Hypothalamus (tissue), 51 donors: ENCODE measurements around the gene PTPRN2.
"Not testable (repeated sequence)": the region's sequence is repeated elsewhere in the genome, so short reads cannot be mapped to it uniquely, and the experiment has no call there.

ENCODE experiments used
- DNase-seq, 51 donors: peaks; one replicate each; lab custom pipeline; 2025; lab: John Stamatoyannopoulos, UW

Gene PTPRN2

GRCh38 chr7:157726764-157727163 is 860.9 kb downstream of the PTPRN2 start:
- no peak for DNase-seq

- DNase-seq, result not testable (repeated sequence)
Observed at GRCh38 chr7:157725312-157725711, 862.3 kb downstream of the PTPRN2 start.

DNA sequence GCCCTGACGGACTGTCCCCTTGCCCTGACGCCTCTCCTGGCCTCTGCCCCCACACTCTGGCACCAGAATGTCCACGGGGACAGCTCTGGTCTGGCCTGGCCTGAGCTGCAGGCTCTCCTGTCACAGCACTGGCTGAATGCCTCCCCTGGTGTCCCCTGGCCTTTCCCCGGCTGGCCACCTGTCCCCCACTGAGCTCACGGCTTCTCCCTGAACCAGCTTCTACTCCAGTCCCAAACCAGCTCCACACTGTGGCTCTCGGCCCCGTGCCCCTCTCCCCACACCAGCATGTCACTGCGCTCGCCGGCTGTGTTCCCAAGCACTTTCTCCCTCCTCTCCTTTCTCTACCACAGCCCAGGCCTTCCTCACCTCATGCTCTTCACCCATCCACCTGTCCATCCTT is 864.4 kb downstream of the PTPRN2 start:
- DNase-seq, result no peak

DNA sequence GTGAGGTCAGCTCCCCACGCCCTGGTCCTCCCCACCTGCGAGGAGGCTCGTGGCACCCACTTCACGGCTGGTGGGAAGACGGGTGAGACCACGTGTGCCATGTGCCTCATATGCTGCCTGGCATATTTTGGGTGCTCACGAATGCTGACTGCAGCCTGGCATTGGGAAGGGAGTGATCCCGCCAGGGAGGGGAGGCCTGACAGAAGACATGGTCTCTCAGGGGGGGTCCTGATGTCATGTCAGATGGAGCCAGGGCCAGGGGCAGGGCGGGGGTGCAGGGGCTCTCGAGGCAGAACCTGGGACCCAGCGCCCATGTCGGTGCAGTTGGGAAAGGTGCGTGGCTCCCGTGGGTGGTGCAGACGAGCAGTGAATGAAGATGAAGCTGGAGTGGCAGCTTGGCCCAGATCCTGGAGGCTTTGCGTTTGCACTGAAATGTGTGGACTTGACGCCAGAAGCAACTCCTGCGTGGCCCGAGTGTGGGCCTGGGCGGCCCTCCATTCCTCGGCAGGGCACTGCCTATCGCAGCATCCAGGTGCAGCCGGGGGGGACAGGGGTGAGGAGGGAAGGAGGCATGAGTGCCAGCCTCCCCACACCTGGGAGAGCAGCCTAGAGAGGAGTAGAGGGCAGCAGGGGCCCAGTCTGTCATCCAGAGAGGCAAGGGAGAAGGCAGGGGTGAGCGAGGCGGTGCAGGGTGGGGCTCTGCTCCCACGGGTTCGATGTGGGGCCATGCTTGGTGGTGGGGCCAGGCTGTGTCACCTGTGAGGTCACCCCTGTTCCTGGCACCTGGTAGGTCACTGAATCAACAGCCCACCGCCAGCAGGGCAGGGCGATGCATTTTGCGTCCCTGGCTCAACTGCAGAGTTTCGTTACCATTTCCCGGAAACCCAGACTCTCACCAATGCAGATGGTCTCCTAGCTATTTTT is 865.2 kb downstream of the PTPRN2 start:
- no peak for DNase-seq

DNA sequence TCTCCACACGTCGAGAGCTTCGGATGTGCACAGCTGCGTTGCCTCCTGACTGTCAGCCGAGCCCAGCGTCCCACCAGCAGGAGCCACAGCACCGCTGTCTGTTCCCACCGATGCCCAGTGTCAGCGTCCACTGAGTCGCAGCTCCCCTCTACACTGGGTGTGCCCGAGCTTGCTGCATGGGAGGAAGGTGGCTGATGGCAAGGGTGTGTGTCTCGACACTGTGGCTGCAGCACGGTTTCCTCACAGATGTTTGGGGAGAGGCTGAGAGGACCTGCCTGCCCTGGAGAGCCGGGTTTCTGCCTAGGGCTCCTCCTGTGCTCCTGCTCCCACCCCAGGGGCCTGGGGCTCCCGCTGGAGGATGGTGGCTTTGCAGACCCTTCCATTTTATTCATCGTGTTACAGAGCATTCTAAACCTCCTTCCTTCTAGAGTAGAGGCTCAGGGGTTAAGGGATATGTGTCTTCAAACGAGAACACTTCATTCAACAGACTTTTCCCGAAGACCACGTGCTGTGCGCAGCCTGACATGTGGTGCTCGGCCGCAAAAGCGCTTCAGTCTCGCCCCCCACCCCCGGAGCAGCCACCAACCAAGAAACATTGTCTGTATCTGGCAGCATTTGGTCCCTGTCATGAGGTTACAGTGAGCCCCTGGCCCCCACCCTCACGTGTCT is 866.0 kb downstream of the PTPRN2 start:
- no peak for DNase-seq

DNA sequence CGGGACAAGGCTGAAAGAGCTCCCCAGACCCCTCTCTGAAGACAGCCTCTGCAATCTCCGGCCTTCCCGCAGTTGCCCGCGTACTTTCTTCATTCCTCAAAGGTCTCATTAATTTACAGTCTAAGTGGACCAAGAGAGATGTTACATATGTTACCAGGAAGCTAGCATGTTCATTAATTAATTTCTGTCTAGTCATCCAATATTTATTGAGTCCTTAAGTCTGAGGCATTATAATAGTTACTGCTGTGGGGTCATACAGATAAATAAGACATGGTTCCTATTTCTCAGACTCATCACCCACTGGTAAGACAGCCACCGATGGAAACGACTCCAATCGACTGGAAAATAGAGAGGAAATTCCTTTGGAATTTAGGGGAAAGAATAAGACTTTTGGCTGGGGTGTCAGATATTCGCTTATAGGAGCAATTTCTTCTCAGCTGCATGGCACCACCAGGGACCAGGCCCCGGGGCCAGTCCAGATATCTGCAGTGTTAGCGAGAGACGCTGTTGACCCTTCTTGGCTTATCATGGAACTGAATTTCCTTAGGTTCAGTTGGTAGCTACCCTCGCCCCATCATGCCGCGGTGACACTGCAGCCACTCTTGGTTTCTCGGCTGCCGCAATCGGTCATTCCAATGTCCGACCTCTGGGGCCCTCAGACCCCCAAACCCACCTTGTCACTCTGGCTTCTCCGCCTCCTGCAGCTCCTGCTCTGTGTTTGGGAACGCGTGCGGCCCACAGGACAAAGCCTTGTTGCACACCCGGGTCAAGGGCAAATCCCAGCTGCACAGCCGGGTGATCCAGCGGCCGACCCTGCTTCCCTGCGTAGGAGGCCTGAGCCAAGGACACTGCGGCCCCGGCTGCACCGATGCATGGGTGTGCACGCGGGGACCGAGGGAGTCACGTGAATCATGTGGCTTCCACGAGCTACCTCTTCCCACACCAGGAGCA is 867.6 kb downstream of the PTPRN2 start:
- DNase-seq, result no peak

DNA sequence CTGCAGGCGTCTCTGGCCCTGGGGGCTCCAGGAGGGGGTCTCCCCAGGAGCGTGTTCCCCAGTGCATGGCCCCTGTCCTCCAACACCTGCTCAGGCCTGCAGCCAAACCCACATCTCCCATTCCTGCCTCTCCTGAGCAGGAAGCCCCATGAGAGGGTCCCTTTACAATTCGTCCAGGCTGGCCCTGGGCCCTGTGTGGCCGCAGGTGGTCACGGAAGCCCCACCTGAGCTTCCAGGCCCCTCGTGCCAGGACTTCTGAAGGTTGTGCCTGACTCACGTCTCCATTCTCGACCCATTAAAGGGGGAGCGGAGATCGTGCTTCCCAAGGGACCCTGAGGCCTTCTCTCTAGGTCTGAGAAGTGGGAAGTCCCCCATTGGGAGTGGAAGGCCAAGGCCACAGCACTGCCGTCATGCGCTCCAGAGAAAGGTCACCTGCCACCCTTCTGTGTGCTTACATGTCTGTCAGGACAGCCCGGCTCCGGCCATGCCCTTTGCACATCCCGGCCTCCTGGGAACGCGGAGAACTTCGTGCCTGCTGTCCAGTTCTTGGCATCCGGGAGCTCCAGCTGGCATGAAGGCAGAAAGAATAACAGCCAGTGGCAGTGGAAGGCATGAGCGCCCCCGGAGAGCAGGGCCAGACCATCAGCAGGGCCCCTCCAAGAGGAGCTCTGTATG is 868.5 kb downstream of the PTPRN2 start:
- DNase-seq, result no peak

DNA sequence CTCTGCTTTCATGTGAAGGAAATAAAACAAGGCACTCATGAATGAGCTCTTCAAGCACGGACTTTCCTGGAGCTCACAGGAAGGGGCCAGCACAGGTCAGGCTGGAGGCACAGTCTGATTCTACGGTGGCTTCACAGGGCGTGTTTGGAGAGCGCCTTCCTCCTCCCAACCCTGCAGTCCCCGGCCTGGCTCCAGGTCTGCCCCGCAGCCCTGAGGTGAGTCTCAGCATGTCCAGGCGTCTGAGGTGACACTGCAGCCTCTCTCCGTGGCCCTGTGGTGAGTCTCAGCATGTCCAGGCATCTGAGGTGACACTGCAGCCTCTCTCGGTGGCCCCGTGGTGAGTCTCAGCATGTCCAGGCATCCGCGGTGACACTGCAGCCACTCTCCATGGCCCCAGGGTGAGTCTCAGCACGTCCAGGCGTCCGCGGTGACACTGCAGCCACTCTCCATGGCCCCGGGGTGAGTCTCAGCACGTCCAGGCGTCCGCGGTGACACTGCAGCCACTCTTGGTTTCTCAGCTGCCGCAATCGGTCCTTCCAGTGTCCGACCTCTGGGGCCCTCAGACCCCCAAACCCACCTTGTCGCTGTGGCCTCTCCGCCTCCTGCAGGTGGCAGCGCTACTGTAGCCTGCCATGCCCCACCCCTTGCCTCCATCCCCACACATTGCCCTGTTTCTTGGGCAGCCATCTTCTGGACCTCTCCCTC is 869.2 kb downstream of the PTPRN2 start:
- DNase-seq, result no peak

- DNase-seq, result no peak
Observed at GRCh38 chr7:157717211-157718174, 870.1 kb downstream of the PTPRN2 start.

DNA sequence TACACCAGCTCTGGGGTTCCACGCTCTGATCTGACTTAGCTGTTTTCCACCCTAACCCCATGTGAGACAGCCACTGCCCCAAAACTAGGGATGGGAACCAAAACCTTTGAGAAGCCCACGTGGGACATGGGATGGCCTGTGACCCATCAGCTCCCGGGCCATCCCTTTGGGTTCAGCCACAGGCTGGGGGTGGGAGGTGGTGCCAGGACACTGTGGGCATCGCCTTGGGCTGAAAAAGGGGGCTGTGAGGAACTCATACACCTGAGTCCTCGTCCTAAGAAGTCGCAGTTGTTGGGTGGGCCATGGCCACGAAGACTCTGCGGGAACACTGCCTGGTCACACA is 871.7 kb downstream of the PTPRN2 start:
- DNase-seq, result no peak

DNA sequence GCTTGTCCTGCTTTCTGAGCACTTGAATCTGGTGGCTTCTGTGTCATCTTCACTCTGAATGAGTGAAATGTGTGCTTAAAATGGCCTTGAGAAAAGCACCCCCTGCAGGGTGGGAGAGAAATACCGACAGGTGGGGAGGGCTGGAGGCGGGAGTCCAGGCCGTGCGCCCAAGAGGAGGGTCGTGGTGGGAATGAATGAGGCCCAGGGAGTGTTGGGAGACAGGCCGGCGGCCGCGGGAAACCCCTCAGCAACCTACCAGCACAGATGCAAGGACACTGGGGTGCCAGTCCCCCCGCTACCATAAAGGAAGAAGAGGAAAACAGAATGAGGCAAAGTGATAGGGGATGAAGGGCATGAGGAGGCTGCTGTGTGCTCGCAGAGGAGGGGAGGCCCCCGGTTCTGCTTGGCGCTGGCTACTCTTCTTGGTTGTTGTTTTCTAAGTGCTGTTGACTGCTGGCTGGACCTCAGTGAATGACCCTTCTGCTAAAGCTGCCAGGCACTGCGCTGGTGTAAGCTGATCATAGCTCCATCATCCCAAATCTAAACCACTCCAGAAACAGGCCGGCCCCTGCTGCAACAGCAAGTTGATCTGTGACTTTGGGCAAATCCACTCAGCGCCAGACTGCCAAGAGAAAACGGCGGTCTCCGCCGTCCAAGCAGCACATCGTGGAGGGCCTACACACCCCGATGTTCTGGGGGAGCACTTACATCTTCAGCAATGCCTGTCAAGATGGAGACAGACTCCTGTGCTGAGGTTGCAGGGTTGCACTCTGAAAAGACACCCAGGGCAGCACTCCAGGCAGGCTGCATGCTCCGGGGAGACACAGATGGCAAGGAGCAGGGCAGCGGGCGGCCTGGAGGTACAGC is 872.3 kb downstream of the PTPRN2 start:
- DNase-seq, result no peak

DNA sequence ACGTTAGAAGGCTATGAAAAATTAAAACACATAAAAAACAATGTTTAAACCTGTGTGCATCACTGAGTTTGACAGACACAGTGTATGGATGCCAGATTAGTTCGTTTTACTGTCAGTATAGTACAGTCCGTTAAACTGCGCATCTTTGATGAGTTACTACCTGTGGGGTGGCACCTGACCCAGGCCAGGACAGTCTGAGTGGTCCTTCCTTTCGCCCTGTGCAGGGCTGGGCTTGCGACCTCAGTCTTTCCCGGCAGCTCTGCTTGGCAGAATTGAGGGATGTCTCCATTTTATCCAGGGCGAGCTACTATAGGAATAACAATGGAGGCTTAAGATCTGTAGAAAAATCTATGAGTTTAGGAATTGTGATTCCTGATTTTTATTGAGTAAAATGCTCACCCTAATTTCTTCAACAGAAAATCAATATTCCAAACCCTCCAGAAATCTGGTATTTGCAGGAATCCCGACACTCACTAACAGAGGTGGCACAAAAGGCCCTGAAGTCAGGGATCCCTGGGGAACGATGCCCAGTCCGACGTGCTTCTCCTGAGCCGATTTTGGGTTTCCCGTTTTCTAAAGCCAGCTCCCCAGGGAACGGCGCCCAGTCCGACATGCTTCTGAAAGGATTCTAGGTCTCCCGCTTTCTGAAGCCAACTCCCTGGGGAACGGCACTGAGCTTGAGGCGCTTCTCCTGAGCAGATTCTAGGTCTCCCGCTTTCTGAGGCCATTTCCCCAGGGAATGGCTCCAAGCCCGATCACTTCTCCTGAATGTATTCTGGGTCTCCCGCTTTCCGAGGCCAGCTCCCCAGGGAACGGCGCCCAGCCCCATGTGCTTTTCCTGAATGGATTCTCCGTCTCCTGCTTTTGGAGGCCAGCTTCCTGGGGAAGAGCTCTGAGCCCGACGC is 873.2 kb downstream of the PTPRN2 start:
- DNase-seq, result no peak

- no peak for DNase-seq
Observed at GRCh38 chr7:157713591-157713990, 874.0 kb downstream of the PTPRN2 start.

DNA sequence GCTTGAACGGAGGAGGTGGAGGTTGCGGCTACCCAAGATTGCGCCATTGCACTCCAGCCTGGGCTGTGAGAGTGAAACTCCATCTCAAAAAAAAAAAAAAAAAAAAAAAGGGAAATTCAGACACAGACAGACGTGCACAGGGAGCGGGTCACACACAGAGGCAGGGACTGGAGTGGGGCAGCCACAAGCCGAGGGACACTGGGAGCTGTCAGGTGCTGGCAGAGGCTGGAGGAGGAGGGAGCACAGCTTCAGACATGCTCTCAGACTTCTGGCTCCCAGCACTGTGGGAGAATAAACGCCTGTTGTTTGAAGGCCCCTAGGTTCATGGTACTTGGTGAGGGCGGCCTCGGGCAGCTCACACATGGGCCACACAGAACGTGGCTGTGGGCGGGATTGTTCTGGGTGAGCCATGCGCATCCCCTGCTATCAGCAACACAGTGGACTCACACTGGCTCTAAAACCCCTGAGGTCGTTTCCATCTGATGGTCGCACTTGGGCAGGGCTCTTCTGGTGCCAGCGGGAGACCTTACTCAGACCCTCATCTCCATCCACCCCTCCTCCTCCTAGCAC is 874.9 kb downstream of the PTPRN2 start:
- DNase-seq, result no peak

GRCh38 chr7:157711353-157711888 is 876.2 kb downstream of the PTPRN2 start:
- no peak for DNase-seq

DNA sequence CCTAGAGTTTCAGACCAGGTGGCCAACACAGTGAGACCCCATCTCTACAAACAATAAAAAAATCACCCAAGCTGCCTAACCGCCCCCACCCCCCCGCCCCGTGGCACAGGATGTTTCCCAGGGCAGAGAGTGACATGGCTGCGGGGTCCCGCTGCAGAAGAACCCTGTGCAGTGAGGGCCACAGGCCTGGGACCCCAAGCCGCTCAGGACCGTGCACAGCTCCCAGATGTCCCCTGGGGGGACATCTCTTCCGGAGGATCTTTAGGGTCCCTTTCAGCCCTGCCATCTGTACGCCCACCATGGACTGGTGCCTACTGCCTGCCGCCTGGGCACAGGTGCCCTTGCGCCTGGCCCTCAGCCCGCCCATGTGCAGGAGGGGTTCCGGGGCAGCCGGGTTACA is 877.2 kb downstream of the PTPRN2 start:
- no peak for DNase-seq
